GM10847 (cell line): ENCODE data around the gene CYTH3.

Source experiments
- POLR2A ChIP-seq: IDR thresholded peaks from 2 replicates; pipeline ENCODE4 v1.6.1; 2011; ENCODE audit not compliant: insufficient read length; ENCODE audit errors: extremely low read depth

Gene CYTH3

GRCh38 chr7:6250364-6250833 is 22.0 kb downstream of the CYTH3 start:
- TF ChIP-seq POLR2A: no peak

GRCh38 chr7:6249043-6249442 is 23.4 kb downstream of the CYTH3 start:
- no peak for TF ChIP-seq POLR2A

- TF ChIP-seq POLR2A: no peak
Measured at GRCh38 chr7:6248581-6248980, 23.8 kb downstream of the CYTH3 start.

- TF ChIP-seq POLR2A: no peak
Measured at GRCh38 chr7:6246251-6246917, 26.0 kb downstream of the CYTH3 start.

- no peak for TF ChIP-seq POLR2A
Measured at GRCh38 chr7:6244021-6244420, 28.4 kb downstream of the CYTH3 start.

GRCh38 chr7:6243168-6243567 is 29.3 kb downstream of the CYTH3 start:
- no peak for TF ChIP-seq POLR2A

GRCh38 chr7:6242561-6242960 is 29.9 kb downstream of the CYTH3 start:
- TF ChIP-seq POLR2A: no peak

GRCh38 chr7:6241607-6241973 is 30.8 kb downstream of the CYTH3 start:
- no peak for TF ChIP-seq POLR2A

GRCh38 chr7:6238309-6238925 is 34.0 kb downstream of the CYTH3 start:
- no peak for TF ChIP-seq POLR2A

GRCh38 chr7:6237730-6238129 is 34.7 kb downstream of the CYTH3 start:
- TF ChIP-seq POLR2A: no peak

GRCh38 chr7:6237011-6237410 is 35.4 kb downstream of the CYTH3 start:
- no peak for TF ChIP-seq POLR2A

- no peak for TF ChIP-seq POLR2A
Measured at GRCh38 chr7:6235029-6235871, 37.2 kb downstream of the CYTH3 start.

- TF ChIP-seq POLR2A: no peak
Measured at GRCh38 chr7:6234384-6234783, 38.0 kb downstream of the CYTH3 start.

GRCh38 chr7:6232534-6232933 is 39.9 kb downstream of the CYTH3 start:
- no peak for TF ChIP-seq POLR2A

GRCh38 chr7:6232116-6232515 is 40.3 kb downstream of the CYTH3 start:
- no peak for TF ChIP-seq POLR2A

GRCh38 chr7:6231184-6231583 is 41.2 kb downstream of the CYTH3 start:
- no peak for TF ChIP-seq POLR2A
